Right lobe of liver (tissue), 6 donors: Measurements from ENCODE around the gene MARVELD3. TPM values are rescaled to one million over a fixed set of nuclear protein-coding genes. Genes with fewer than 3 reads are reported as not detected.

ENCODE experiments used
- ATAC-seq, 4 donors: fragments of 200-7000 bp; cut with Tn5 transposase; one replicate each; pipeline ENCODE4 v1.9.1; 2020; ENCODE audit warnings: mild to moderate bottlenecking in 4 of 4, moderate library complexity in 4 of 4
- DNase-seq, 3 donors: peaks; one replicate each; pipeline ENCODE4 v3.0.0-alpha.2; 2020
- H3K27ac ChIP-seq, 3 donors: fragments of 200-600 bp; one replicate each; pipeline ENCODE4 v1.8.0; 2022
- H3K27me3 ChIP-seq, 2 donors: fragments of 200-600 bp; one replicate each; pipeline ENCODE4 v1.8.0; 2022
- H3K36me3 ChIP-seq, 4 donors: fragments of 200-600 bp; sonication (generic) in 1 of 4; one replicate each; pipeline versions ENCODE4 v1.5.1 to v1.8.0; 2017 to 2022; ENCODE audit warnings: control low read depth in 1 of 4
- H3K4me1 ChIP-seq, 4 donors: fragments of 200-600 bp; sonication (generic) in 1 of 4; one replicate each; pipeline versions ENCODE4 v1.5.1 to v1.8.0; 2017 to 2022; ENCODE audit warnings: control low read depth in 1 of 4
- H3K4me3 ChIP-seq, 3 donors: fragments of 200-600 bp; one replicate each; pipeline ENCODE4 v1.8.0; 2022
- H3K9me3 ChIP-seq, 4 donors: fragments of 200-600 bp; sonication (generic) in 1 of 4; one replicate each; pipeline versions ENCODE4 v1.5.1 to v1.8.0; 2017 to 2022; ENCODE audit warnings: control low read depth in 1 of 4
- POLR2A ChIP-seq: fragments of 450-650 bp; IDR thresholded peaks from one replicate; pipeline ENCODE4 v1.6.1; 2017; ENCODE audit warnings: antibody characterized with exemption, mild to moderate bottlenecking
- WGBS: methylation state at CpG from one replicate; pipeline ENCODE4 v1.1.6; 2018; ENCODE audit warnings: low coverage, low lambda C conversion rate; ENCODE audit not compliant: insufficient coverage; ENCODE audit errors: missing lambda C conversion rate; 5-methylcytosine and 5-hydroxymethylcytosine counted together
- intact Hi-C, 2 donors: fragments of 100-400 bp; cut with DNase I; formaldehyde crosslinking; loops; one replicate each; pipeline versions ENCODE4 v1.11.2 to v1.14.1; 2022
- total RNA-seq, 6 experiments: library from RNA; depleted of rRNA in 2 of 6; stranded (reverse); fragments of >200 nt in 2 of 6; fragmentation: NEBNext Ultra II Directional in 3 of 6; extraction: Animal tissue kit (Norgen Biotek cat#: 25700) in 3 of 6; gene quantifications; one replicate each; pipeline versions ENCODE4 v1.1.0 to v1.2.4, GENCODE V29; 2016 to 2023
- TF ChIP-seq, protein P1 (sequence below), 4 donors: fragments of 200-600 bp in 3 of 4; fragments of 450-650 bp in 1 of 4; IDR thresholded peaks; one replicate each; pipeline versions ENCODE4 v1.5.1 to v1.8.0; 2016 to 2022; ENCODE audit warnings: antibody characterized with exemption in 4 of 4, mild to moderate bottlenecking in 2 of 4
- donor health status: DM: no; HTN: yes; CAD: no.
- donor health status: DM: no; HTN: no; CAD: no.
- donor health status: DM: no; HTN: no; CAD: no.
- donor health status: DM: no; HTN: yes; CAD: no.
- donor health status: DM: no; HTN: yes; CAD: no.

Gene MARVELD3
- total RNA-seq, 6 experiments from 2014 or later = 4.4 to 9.2 (median 5.6) TPM

GRCh38 chr16:71631776-71632175, 5.8 kb downstream of the MARVELD3 start:
- Histone ChIP-seq H3K4me3 (no peak overlapping the region), H3K9me3 (no peaks in the 10 kb centered on the region), H3K27ac (no peak overlapping the region), H3K27me3 (no peaks in the 10 kb centered on the region), H3K36me3 (no peaks in the 10 kb centered on the region), H3K4me1 (peaks cover 0 to 3% (median 0%) of the 10 kb centered on the region in 4 donors)
- 61% methylated on average over 4 of the region's 4 CpGs for WGBS
- DNase-seq (no peak), ATAC-seq (no peak)
- intact Hi-C loops = no loop called here
- TF ChIP-seq, protein P1, sequence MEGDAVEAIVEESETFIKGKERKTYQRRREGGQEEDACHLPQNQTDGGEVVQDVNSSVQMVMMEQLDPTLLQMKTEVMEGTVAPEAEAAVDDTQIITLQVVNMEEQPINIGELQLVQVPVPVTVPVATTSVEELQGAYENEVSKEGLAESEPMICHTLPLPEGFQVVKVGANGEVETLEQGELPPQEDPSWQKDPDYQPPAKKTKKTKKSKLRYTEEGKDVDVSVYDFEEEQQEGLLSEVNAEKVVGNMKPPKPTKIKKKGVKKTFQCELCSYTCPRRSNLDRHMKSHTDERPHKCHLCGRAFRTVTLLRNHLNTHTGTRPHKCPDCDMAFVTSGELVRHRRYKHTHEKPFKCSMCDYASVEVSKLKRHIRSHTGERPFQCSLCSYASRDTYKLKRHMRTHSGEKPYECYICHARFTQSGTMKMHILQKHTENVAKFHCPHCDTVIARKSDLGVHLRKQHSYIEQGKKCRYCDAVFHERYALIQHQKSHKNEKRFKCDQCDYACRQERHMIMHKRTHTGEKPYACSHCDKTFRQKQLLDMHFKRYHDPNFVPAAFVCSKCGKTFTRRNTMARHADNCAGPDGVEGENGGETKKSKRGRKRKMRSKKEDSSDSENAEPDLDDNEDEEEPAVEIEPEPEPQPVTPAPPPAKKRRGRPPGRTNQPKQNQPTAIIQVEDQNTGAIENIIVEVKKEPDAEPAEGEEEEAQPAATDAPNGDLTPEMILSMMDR (IDR thresholded peaks at IDR 0.05) = no peak
- no peak for TF ChIP-seq POLR2A

GRCh38 chr16:71635632-71636031, 9.6 kb downstream of the MARVELD3 start:
- H3K27ac ChIP-seq = no peak overlapping the region
- intact Hi-C loops = no loop called here
- TF ChIP-seq, protein P1 (IDR thresholded peaks at IDR 0.05) = no peak
- H3K4me1 ChIP-seq = no peaks in the 10 kb centered on the region
- no peaks in the 10 kb centered on the region for H3K36me3 ChIP-seq
- ATAC-seq = no peak
- no peaks in the 10 kb centered on the region for H3K27me3 ChIP-seq
- DNase-seq = no peak
- WGBS = 56% methylated on average over 2 of the region's 2 CpGs
- no peak overlapping the region for H3K4me3 ChIP-seq
- H3K9me3 ChIP-seq = no peaks in the 10 kb centered on the region

GRCh38 chr16:71637398-71637797, 11.4 kb downstream of the MARVELD3 start:
- WGBS = 80% methylated on average over 2 of the region's 3 CpGs
- ATAC-seq (no peak), DNase-seq (no peak)
- H3K27ac ChIP-seq = no peak overlapping the region
- intact Hi-C loops = no loop called here
- H3K9me3 ChIP-seq = no peaks in the 10 kb centered on the region
- no peaks in the 10 kb centered on the region for H3K27me3 ChIP-seq
- TF ChIP-seq, protein P1 (IDR thresholded peaks at IDR 0.05) = no peak
- TF ChIP-seq POLR2A = no peak
- H3K4me1 ChIP-seq = no peaks in the 10 kb centered on the region
- no peak overlapping the region for H3K4me3 ChIP-seq
- no peaks in the 10 kb centered on the region for H3K36me3 ChIP-seq

DNA sequence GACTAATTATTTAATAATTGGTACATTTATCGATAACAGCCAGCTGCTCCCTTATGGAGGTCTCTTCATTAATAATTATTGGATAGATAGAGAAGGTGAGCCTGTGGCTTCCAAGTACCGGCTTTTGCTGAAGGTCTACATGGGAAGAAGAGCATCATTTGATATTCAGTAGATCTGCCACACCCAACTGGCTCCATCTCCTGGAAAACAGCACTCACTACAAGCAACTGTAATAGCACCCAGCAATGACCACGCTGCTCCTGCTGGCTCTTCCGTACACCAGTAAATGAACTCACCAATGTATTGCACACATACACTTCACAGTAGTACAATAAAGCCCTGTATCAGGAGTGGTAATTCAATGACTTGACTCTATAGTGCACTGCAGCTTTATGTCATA, 19.5 kb downstream of the MARVELD3 start:
- DNase-seq (peak in 1 of 3 donors; percentile 47), ATAC-seq (peak; percentile 89 to 95 (median 94))
- TF ChIP-seq POLR2A = no peak
- TF ChIP-seq, protein P1 (IDR thresholded peaks at IDR 0.05) = peak; percentile 39 to 59 (median 48)
- intact Hi-C loops = no loop called here
- 39% methylated on average over 4 of the region's 4 CpGs for WGBS
- Histone ChIP-seq H3K4me1 (no peaks in the 10 kb centered on the region), H3K4me3 (no peak overlapping the region), H3K36me3 (peaks cover 0 to 2% (median 0%) of the 10 kb centered on the region in 4 donors), H3K27ac (no peak overlapping the region), H3K27me3 (no peaks in the 10 kb centered on the region), H3K9me3 (no peaks in the 10 kb centered on the region)

DNA sequence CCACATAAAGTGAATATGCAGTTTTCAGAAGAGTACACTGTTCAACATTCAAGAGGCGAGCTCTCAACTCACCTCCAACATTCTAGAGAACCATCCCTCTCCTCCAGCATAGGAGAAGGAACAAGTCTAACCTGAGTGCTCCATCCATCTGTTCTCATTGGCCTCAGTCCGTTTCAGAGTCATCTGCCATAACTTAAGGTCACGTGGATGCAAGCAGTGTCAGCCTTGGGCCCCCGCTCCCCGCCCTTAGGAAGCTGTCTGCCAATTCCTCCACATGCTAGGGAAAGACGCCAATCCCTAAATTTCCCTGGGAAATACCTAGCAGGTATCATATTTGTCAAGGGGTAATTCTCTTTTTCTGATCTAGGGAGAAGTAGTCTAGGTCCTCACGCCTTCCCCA, 21.4 kb downstream of the MARVELD3 start:
- ATAC-seq (no peak), DNase-seq (no peak)
- no peak overlapping the region for H3K27ac ChIP-seq
- intact Hi-C loops = no loop called here
- no peaks in the 10 kb centered on the region for H3K9me3 ChIP-seq
- TF ChIP-seq, protein P1 (IDR thresholded peaks at IDR 0.05) = no peak
- TF ChIP-seq POLR2A = no peak
- peaks cover 0 to 2% (median 0%) of the 10 kb centered on the region in 4 donors for H3K36me3 ChIP-seq
- H3K4me3 ChIP-seq = no peak overlapping the region
- no peaks in the 10 kb centered on the region for H3K4me1 ChIP-seq
- 85% methylated on average over 5 of the region's 7 CpGs for WGBS
- H3K27me3 ChIP-seq = no peaks in the 10 kb centered on the region
